HL-60 (cell line): Measurements from ENCODE around the gene BCL2L1.
"Not testable (repeated sequence)": the region's sequence is repeated elsewhere in the genome, so short reads cannot be mapped to it uniquely, and the experiment has no call there.

Experiments
- DNase-seq, 2 experiments: peaks; one replicate each; pipeline ENCODE4 v3.0.0-alpha.2; 2010 to 2020; ENCODE audit warnings: low read depth in 1 of 2, low spot score in 1 of 2
- H3K27ac ChIP-seq: fragments of 250-450 bp; sonication (Bioruptor Pico); replicated peaks from 2 replicates; pipeline ENCODE4 v1.5.1; 2020; ENCODE audit warnings: mild to moderate bottlenecking, moderate library complexity
- H3K27me3 ChIP-seq: fragments of 250-450 bp; sonication (Bioruptor Pico); 2 replicates; pipeline ENCODE4 v1.5.1; 2021; ENCODE audit warnings: mild to moderate bottlenecking, moderate library complexity; ENCODE audit not compliant: insufficient read depth, poor library complexity, severe bottlenecking
- H3K4me3 ChIP-seq: replicated peaks from 2 replicates; pipeline ENCODE4 v1.5.1; 2011; ENCODE audit warnings: mild to moderate bottlenecking, control low read depth, low read length; ENCODE audit not compliant: insufficient read depth
- GABPA ChIP-seq: IDR thresholded peaks from 2 replicates; pipeline ENCODE4 v1.6.1; 2012; ENCODE audit warnings: low read depth
- POLR2AphosphoS5 ChIP-seq: IDR thresholded peaks from 2 replicates; pipeline ENCODE4 v1.6.1; 2012; ENCODE audit warnings: low read depth
- SPI1 ChIP-seq: IDR thresholded peaks from 2 replicates; pipeline ENCODE4 v1.6.1; 2012; ENCODE audit warnings: low read depth, mild to moderate bottlenecking, borderline replicate concordance
- TF ChIP-seq, protein P1 (sequence below): IDR thresholded peaks from one replicate; pipeline ENCODE4 v1.5.1; 2011; ENCODE audit warnings: low read length, control low read depth, inconsistent platforms; ENCODE audit not compliant: insufficient read depth
- TF ChIP-seq, protein P2 (sequence below): IDR thresholded peaks from 2 replicates; pipeline ENCODE4 v1.6.1; 2012; ENCODE audit warnings: low read depth; ENCODE audit not compliant: insufficient replicate concordance

BCL2L1 gene

DNA sequence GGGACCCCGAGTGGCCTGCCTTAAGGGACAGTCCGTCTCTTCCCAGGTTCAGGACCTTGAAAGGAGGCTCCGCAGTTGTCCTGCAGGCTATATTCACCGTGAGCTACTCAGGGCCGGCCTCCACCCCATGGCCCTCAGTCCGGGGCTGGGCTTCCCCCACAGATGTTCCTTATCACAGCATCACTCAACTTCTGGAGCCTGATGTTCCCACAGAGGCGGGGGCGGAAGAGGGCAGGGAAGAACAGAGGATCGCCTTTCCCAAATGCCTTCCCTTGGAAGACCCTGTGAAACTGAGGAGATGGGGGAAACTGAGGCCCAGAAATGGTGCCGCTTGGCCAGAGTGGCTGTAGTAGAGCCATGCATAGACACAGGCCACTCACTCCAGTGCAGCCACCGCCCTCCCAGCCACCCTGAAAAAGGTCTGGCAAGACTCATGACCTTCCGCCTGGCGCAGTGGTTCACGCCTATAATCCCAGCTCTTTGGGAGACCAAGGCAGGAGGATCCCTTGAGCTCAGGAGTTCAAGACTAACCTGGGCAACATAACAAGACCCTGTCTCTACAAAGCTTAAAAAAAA is 89.2 kb downstream of the BCL2L1 start:
- no peak for DNase-seq
- TF ChIP-seq, protein P1, sequence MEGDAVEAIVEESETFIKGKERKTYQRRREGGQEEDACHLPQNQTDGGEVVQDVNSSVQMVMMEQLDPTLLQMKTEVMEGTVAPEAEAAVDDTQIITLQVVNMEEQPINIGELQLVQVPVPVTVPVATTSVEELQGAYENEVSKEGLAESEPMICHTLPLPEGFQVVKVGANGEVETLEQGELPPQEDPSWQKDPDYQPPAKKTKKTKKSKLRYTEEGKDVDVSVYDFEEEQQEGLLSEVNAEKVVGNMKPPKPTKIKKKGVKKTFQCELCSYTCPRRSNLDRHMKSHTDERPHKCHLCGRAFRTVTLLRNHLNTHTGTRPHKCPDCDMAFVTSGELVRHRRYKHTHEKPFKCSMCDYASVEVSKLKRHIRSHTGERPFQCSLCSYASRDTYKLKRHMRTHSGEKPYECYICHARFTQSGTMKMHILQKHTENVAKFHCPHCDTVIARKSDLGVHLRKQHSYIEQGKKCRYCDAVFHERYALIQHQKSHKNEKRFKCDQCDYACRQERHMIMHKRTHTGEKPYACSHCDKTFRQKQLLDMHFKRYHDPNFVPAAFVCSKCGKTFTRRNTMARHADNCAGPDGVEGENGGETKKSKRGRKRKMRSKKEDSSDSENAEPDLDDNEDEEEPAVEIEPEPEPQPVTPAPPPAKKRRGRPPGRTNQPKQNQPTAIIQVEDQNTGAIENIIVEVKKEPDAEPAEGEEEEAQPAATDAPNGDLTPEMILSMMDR, result no peak
- TF ChIP-seq POLR2AphosphoS5 (no peak), SPI1 (no peak), GABPA (no peak)
- TF ChIP-seq, protein P2, sequence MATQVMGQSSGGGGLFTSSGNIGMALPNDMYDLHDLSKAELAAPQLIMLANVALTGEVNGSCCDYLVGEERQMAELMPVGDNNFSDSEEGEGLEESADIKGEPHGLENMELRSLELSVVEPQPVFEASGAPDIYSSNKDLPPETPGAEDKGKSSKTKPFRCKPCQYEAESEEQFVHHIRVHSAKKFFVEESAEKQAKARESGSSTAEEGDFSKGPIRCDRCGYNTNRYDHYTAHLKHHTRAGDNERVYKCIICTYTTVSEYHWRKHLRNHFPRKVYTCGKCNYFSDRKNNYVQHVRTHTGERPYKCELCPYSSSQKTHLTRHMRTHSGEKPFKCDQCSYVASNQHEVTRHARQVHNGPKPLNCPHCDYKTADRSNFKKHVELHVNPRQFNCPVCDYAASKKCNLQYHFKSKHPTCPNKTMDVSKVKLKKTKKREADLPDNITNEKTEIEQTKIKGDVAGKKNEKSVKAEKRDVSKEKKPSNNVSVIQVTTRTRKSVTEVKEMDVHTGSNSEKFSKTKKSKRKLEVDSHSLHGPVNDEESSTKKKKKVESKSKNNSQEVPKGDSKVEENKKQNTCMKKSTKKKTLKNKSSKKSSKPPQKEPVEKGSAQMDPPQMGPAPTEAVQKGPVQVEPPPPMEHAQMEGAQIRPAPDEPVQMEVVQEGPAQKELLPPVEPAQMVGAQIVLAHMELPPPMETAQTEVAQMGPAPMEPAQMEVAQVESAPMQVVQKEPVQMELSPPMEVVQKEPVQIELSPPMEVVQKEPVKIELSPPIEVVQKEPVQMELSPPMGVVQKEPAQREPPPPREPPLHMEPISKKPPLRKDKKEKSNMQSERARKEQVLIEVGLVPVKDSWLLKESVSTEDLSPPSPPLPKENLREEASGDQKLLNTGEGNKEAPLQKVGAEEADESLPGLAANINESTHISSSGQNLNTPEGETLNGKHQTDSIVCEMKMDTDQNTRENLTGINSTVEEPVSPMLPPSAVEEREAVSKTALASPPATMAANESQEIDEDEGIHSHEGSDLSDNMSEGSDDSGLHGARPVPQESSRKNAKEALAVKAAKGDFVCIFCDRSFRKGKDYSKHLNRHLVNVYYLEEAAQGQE, result no peak

DNA sequence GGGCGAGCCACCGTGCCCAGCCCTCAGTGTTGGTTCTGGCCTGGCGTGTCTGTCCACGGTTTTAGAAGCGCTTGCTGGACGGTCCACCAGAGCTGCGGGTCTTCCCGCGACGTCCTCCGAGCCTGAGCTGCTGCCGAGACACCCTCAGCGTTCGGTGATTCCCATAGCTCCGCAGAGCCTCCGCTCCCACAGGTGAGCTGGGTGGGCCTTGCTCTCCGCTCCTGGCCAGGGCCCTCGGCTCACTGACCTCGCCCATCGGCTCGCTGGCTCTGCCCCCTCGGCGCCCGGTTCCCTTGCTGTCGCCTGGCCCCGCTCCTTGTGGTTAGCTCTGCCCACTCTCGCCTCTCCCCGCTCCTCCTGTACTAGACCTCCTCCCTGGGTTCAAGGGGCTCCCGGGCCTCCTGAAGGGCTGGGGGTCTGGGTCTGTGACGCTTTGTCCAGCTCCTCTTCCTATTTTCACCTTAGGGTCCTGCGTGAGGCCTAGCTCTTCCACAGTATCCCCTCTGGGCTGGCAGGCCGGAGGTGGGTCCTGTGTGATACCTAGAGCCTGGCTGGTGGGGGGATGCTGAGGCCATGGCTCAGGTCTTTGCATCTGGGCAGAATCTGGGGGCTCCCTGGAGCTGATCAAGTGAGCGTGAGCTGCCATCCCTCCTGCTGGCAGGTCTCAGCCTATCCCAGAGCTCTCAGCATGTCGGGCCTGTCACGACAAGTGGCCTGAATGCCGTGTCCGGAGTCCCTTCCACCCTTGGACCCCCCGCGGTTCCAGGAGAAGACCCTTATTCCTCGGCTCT is 89.9 kb downstream of the BCL2L1 start:
- Histone ChIP-seq H3K27ac (no peak overlapping the region), H3K4me3 (no peak overlapping the region)
- DNase-seq, result no peak

More for the DNA sequence above, 89.2 kb downstream of the BCL2L1 start:
- Histone ChIP-seq H3K27me3 (no peaks in the 10 kb centered on the region), H3K4me3 (no peak overlapping the region), H3K27ac (no peak overlapping the region)

DNA sequence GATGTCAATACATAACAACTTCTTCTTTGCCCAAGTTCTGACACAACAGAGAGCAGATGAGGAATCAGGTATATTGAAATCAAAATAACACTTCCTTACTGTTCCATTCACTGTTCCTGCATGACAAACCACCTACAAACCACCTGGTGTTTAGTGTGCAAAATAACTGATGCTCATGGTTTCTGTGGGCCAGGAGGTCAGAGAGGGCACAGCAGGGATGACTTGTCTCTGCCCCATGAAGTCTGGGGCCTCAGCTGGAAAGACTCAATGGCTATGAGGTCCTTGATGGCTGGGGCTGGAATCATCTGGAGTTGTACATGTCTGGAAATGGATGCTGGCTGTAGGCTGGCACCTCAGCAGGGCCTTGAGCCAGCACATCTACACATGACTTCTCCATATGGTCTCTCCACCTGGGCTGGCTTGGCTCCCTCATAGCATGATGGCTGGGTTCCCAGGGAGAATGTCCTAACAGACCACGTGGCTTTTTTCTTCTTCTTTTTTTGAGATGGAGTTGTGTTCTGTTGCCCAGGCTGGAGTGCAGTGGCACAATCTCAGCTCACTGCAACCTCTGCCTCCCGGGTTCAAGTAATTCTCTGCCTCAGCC is 92.4 kb downstream of the BCL2L1 start:
- peak in 1 of 2 experiments; percentile 73 for DNase-seq
- Histone ChIP-seq H3K27ac (no peak overlapping the region), H3K27me3 (no peaks in the 10 kb centered on the region), H3K4me3 (no peak overlapping the region)
- no peak for TF ChIP-seq POLR2AphosphoS5
- TF ChIP-seq, protein P1, result no peak
- no peak for TF ChIP-seq SPI1
- TF ChIP-seq, protein P2, result no peak
- no peak for TF ChIP-seq GABPA

More for the DNA sequence above, 89.9 kb downstream of the BCL2L1 start:
- no peaks in the 10 kb centered on the region for H3K27me3 ChIP-seq
- TF ChIP-seq, protein P1, result no peak
- TF ChIP-seq GABPA, result no peak
- TF ChIP-seq, protein P2, result no peak

DNA sequence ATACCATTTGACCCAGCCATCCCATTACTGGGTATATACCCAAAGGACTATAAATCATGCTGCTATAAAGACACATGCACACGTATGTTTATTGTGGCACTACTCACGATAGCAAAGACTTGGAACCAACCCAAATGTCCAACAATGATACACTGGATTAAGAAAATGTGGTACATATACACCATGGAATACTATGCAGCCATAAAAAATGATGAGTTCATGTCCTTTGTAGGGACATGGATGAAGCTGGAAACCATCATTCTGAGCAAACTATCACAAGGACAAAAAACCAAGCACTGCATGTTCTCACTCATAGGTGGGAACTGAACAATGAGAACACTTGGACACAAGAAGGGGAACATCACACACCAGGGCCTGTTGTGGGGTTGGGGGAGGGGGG is 94.6 kb downstream of the BCL2L1 start:
- H3K27ac ChIP-seq, DNase-seq, H3K27me3 ChIP-seq, H3K4me3 ChIP-seq: not testable (repeated sequence)

DNA sequence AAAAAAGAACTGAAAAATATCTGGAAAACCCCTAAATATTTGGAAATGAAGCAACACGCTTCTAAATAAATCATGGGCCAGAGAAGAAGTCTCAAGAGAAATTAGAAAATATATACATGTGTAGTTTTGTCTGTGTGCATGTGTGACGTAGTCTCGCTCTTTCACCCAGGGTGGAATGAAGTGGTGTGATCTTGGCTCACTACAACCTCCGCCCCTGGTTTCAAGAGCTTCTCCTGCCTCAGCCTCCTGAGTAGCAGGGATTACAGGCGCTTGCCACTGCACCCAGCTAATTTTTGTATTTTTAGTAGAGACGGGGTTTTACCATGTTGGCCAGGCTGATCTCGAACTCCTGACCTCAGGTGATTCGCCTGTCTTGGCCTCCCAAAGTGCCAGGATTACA is 96.1 kb downstream of the BCL2L1 start:
- not testable (repeated sequence) for DNase-seq, H3K4me3 ChIP-seq, H3K27me3 ChIP-seq, H3K27ac ChIP-seq
